Colonic mucosa (tissue), 4 donors: ENCODE data around the gene VEPH1. TPM values are rescaled to one million over a fixed set of nuclear protein-coding genes. Genes with fewer than 3 reads are reported as not detected.

ENCODE experiments used
- DNase-seq: peaks from one replicate; pipeline ENCODE4 v3.0.0-alpha.2; 2020
- H3K27ac ChIP-seq: fragments of 200-600 bp; one replicate; pipeline ENCODE4 v1.8.0; 2021
- H3K27me3 ChIP-seq: fragments of 200-600 bp; one replicate; pipeline ENCODE4 v1.8.0; 2021
- H3K36me3 ChIP-seq: fragments of 200-600 bp; one replicate; pipeline ENCODE4 v1.8.0; 2021
- H3K4me1 ChIP-seq: fragments of 200-600 bp; one replicate; pipeline ENCODE4 v1.8.0; 2021; ENCODE audit warnings: mild to moderate bottlenecking
- H3K4me3 ChIP-seq: fragments of 200-600 bp; one replicate; pipeline ENCODE4 v1.8.0; 2021
- H3K9ac ChIP-seq, 2 donors: one replicate each; pipeline ENCODE4 v1.7.0; 2013; ENCODE audit warnings: control low read depth in 2 of 2, low read depth in 2 of 2, low read length in 2 of 2
- H3K9me3 ChIP-seq: fragments of 200-600 bp; one replicate; pipeline ENCODE4 v1.8.0; 2021
- intact Hi-C: fragments of 100-400 bp; cut with DNase I; formaldehyde crosslinking; loops from one replicate; pipeline ENCODE4 v1.14.1; 2022
- total RNA-seq, 2 donors: library from RNA; stranded (reverse); fragmentation: NEBNext Ultra II Directional in 1 of 2; extraction: Animal tissue kit (Norgen Biotek cat#: 25700) in 1 of 2; gene quantifications; one replicate each; pipeline ENCODE4 v1.2.1, GENCODE V29; 2021
- TF ChIP-seq, protein P1 (sequence below): fragments of 200-600 bp; IDR thresholded peaks from one replicate; pipeline ENCODE4 v1.8.0; 2022; ENCODE audit warnings: antibody characterized with exemption, mild to moderate bottlenecking
- donor health status: healthy.
- donor health status: DM: no; HTN: no; CAD: no.
- donor health status: DM: no; HTN: no; CAD: no.

The VEPH1 gene
- total RNA-seq, 2 donors from 2014 or later, result 1.3 to 2.7 TPM

DNA sequence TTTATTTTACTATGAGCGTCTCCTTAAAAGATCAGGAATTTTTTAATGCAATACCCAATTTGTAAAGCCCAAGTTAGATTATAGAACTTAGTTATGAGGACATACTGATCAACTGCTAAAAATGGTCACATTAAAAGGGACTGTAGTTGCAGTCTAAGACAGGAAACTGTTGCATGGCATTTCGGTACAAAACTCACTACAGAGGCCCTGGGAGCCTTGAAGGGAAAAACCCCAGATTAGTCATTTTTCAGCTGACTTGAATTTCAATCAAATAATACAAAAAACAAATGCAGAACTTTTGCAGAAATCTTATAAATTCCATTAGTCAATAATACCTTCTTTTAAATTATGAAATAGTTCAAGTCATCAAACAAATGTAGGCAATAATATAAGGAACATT is 73.5 kb downstream of the VEPH1 start:
- no peaks in the 10 kb centered on the region for H3K9me3 ChIP-seq
- no peaks in the 10 kb centered on the region for H3K36me3 ChIP-seq
- no peak overlapping the region for H3K9ac ChIP-seq
- H3K4me1 ChIP-seq, result no peaks in the 10 kb centered on the region
- no peak overlapping the region for H3K27ac ChIP-seq
- no peak for DNase-seq
- intact Hi-C loops, result no loop called here
- H3K27me3 ChIP-seq, result no peaks in the 10 kb centered on the region
- TF ChIP-seq, protein P1, sequence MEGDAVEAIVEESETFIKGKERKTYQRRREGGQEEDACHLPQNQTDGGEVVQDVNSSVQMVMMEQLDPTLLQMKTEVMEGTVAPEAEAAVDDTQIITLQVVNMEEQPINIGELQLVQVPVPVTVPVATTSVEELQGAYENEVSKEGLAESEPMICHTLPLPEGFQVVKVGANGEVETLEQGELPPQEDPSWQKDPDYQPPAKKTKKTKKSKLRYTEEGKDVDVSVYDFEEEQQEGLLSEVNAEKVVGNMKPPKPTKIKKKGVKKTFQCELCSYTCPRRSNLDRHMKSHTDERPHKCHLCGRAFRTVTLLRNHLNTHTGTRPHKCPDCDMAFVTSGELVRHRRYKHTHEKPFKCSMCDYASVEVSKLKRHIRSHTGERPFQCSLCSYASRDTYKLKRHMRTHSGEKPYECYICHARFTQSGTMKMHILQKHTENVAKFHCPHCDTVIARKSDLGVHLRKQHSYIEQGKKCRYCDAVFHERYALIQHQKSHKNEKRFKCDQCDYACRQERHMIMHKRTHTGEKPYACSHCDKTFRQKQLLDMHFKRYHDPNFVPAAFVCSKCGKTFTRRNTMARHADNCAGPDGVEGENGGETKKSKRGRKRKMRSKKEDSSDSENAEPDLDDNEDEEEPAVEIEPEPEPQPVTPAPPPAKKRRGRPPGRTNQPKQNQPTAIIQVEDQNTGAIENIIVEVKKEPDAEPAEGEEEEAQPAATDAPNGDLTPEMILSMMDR, result no peak
- no peak overlapping the region for H3K4me3 ChIP-seq

DNA sequence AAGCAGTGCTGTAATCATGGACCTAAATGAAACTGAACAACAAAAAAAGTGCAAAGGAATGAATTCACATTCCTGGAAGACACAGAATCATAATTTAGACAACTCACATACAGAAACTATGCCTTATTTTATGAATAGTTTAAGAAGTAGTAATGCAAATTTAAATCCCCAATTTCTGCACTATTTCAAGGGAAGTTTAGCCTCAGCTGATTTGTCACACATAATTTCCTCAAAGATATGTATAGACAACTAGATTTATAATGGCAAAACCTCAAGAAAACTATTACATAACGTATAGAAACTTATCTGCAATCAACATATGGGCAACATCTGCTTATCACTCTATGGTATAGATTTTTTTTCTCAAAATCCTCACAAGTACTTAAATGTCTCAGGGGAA is 74.4 kb downstream of the VEPH1 start:
- Histone ChIP-seq H3K9ac (no peak overlapping the region), H3K27ac (no peak overlapping the region), H3K4me1 (no peaks in the 10 kb centered on the region), H3K9me3 (no peaks in the 10 kb centered on the region), H3K27me3 (no peaks in the 10 kb centered on the region), H3K4me3 (no peak overlapping the region), H3K36me3 (no peaks in the 10 kb centered on the region)
- intact Hi-C loops, result no loop called here
- no peak for DNase-seq
- TF ChIP-seq, protein P1, result no peak

DNA sequence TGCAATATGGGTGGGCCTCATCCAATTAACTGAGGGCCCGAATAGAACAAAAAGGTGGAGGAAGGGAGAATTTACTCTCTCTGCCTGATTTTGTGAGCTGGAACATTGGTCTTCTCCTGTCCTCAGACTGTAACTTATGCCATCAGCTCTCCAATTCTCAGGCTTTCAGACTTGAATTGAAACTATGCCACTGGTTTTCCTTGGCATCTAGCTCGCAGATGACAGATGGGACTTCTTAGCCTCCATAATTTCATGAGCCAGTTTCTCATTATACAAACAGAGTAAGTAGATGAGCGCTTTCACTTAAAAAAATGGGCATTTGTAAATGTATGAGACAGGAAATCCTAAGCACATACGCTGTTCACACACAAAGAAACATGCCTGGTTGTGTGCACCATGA is 75.3 kb downstream of the VEPH1 start:
- TF ChIP-seq, protein P1, result no peak
- Histone ChIP-seq H3K4me3 (no peak overlapping the region), H3K9ac (no peak overlapping the region), H3K36me3 (no peaks in the 10 kb centered on the region), H3K9me3 (no peaks in the 10 kb centered on the region), H3K27me3 (no peaks in the 10 kb centered on the region), H3K27ac (no peak overlapping the region), H3K4me1 (no peaks in the 10 kb centered on the region)
- no peak for DNase-seq
- intact Hi-C loops, result no loop called here

DNA sequence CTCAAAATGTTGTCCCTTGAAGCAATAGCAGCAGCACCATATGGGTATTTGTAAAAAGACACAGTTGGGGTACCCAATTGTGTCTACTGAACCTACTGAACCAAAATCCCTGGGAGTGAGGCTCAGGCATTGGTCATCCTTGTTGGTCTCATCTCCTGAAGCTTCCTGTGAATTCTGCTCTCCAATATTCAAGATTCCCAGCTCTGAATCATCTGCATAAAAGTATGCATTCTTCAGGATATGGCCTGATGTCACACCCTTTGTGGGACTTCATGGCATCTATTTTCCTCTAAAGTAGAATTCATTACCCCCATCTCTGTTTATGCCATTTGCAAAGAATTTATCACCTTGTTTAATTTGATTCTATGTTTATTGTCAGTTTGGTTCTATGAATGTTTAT is 79.9 kb downstream of the VEPH1 start:
- DNase-seq, result no peak
- no peak overlapping the region for H3K9ac ChIP-seq
- no peaks in the 10 kb centered on the region for H3K36me3 ChIP-seq
- no peak overlapping the region for H3K27ac ChIP-seq
- intact Hi-C loops, result no loop called here
- no peaks in the 10 kb centered on the region for H3K9me3 ChIP-seq
- H3K4me1 ChIP-seq, result no peaks in the 10 kb centered on the region
- TF ChIP-seq, protein P1, result no peak
- no peaks in the 10 kb centered on the region for H3K27me3 ChIP-seq
- H3K4me3 ChIP-seq, result no peak overlapping the region

DNA sequence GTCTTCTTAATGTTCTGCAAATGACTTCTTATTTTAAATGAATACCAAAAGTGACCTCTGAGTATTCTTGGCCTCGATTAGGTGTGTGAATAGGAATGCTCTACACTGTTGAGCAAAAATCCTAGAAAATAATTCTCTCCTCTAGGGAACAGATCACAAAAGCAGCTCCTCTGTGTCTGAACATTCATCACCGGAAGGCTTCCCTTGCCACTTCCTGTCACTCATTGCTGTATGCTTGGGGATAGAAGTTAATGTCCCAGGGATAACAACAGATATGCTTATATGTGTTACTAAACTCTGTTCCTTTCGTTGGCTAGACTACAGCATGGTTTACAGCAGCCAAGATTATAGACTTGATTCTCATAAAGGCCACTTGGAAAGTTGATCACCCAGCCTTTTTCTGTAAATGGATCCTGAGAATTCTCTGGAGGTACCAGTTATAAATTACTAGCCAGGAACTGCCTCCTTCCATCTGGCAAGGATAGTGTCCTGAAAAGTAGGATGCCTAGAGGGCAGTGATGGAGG is 82.5 kb downstream of the VEPH1 start:
- H3K4me1 ChIP-seq, result no peaks in the 10 kb centered on the region
- no peaks in the 10 kb centered on the region for H3K36me3 ChIP-seq
- intact Hi-C loops, result no loop called here
- H3K27ac ChIP-seq, result no peak overlapping the region
- TF ChIP-seq, protein P1, result no peak
- no peak overlapping the region for H3K4me3 ChIP-seq
- no peak for DNase-seq
- no peaks in the 10 kb centered on the region for H3K27me3 ChIP-seq
- H3K9ac ChIP-seq, result no peak overlapping the region
- H3K9me3 ChIP-seq, result no peaks in the 10 kb centered on the region
